Measurements from ENCODE around the gene SIMC1.

- TF ChIP-seq CTCF (IDR thresholded peaks at IDR 0.05) = no peak
- no peak for TF ChIP-seq POLR2A (IDR thresholded peaks at IDR 0.05)
Observed at GRCh38 chr5:176379881-176380280, 141.7 kb downstream of the SIMC1 start.

All from prostate gland (tissue), 2 donors.